Esophagus muscularis mucosa (tissue), 4 donors: ENCODE data around the gene MYRIP. TPM values are rescaled to one million over a fixed set of nuclear protein-coding genes. Genes with fewer than 3 reads are reported as not detected.

Experiments used
- DNase-seq: peaks from one replicate; pipeline ENCODE4 v3.0.0-alpha.2; 2017; ENCODE audit errors: extremely low spot score
- H3K27ac ChIP-seq, 4 donors: fragments of 200-600 bp; sonication (generic); replicated peaks in 1 of 4; 1 replicate in 3 of 4; 2 replicates in 1 of 4; pipeline ENCODE4 v1.5.1; 2016 to 2019; ENCODE audit warnings: mild to moderate bottlenecking in 1 of 4
- H3K27me3 ChIP-seq, 4 donors: fragments of 200-600 bp; sonication (generic); one replicate each; pipeline versions ENCODE4 v1.5.1 to v1.6.0; 2016 to 2019
- H3K36me3 ChIP-seq, 4 donors: fragments of 200-600 bp; sonication (generic); one replicate each; pipeline ENCODE4 v1.5.1; 2016 to 2019
- H3K4me1 ChIP-seq, 4 donors: fragments of 200-600 bp; sonication (generic); one replicate each; pipeline ENCODE4 v1.5.1; 2016 to 2019
- H3K4me3 ChIP-seq, 4 donors: fragments of 200-600 bp; sonication (generic); 1 replicate in 2 of 4; 2 replicates in 2 of 4; pipeline ENCODE4 v1.5.1; 2016 to 2019; ENCODE audit warnings: mild to moderate bottlenecking in 4 of 4, moderate library complexity in 1 of 4
- H3K9me3 ChIP-seq, 4 donors: fragments of 200-600 bp; sonication (generic); 1 replicate in 3 of 4; 2 replicates in 1 of 4; pipeline ENCODE4 v1.5.1; 2016 to 2019
- EP300 ChIP-seq: sonication (generic); formaldehyde crosslinking; IDR thresholded peaks from one replicate; pipeline ENCODE4 v1.6.1; 2017; ENCODE audit warnings: antibody characterized with exemption
- POLR2A ChIP-seq: fragments of 450-650 bp; IDR thresholded peaks from one replicate; pipeline ENCODE4 v1.6.1; 2017; ENCODE audit warnings: antibody characterized with exemption, moderate library complexity, mild to moderate bottlenecking, low read depth
- POLR2AphosphoS5 ChIP-seq, 2 donors: sonication (generic); formaldehyde crosslinking; IDR thresholded peaks; one replicate each; pipeline ENCODE4 v1.6.1; 2017; ENCODE audit warnings: antibody characterized with exemption in 2 of 2
- WGBS: methylation state at CpG from one replicate; pipeline ENCODE4 v1.1.5; 2018; 5-methylcytosine and 5-hydroxymethylcytosine counted together
- intact Hi-C: fragments of 100-400 bp; cut with DNase I; formaldehyde crosslinking; loops from one replicate; pipeline ENCODE4 v1.15.1; 2023
- total RNA-seq, 4 donors: library from RNA; depleted of rRNA; stranded (reverse); fragments of >200 nt; gene quantifications; one replicate each; pipeline versions ENCODE4 v1.1.0 to v1.2.1, GENCODE V29; 2016
- TF ChIP-seq, protein P1 (sequence below), 3 experiments: fragments of 200-600 bp in 2 of 3; fragments of 450-650 bp in 1 of 3; sonication (generic) in 2 of 3; IDR thresholded peaks; one replicate each; pipeline ENCODE4 v1.5.1; 2017 to 2019; ENCODE audit warnings: antibody characterized with exemption in 3 of 3, mild to moderate bottlenecking in 2 of 3, moderate library complexity in 1 of 3

MYRIP gene
- total RNA-seq, 4 donors from 2014 or later: 3.3 to 7.2 (median 5.8) TPM

DNA sequence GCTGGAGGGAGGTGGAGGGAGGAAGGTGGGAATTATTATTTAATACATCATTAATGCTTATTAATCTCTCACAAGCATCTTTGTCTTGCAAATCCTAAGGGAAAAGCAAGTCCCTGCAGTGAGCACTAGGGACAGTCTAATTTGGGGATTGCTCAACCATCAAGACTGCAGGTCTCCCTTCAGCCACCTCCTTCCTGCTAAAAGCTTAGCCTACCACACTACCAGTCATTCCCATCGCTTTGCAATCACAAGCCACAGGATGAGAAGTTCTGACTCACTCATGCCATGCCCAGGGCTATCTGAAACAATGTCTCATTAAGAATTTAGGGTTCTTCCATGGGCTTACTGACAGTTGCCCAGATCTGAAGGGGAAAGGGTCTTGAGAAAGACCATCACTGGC lies 449.1 kb downstream of the MYRIP start:
- Histone ChIP-seq H3K4me3 (no peak overlapping the region), H3K36me3 (no peaks in the 10 kb centered on the region), H3K9me3 (no peaks in the 10 kb centered on the region), H3K27ac (no peak overlapping the region), H3K27me3 (no peaks in the 10 kb centered on the region), H3K4me1 (no peaks in the 10 kb centered on the region)
- 92% methylated on average over 1 of the region's 1 CpG for WGBS
- no peak for DNase-seq
- TF ChIP-seq POLR2A (no peak), POLR2AphosphoS5 (IDR thresholded peaks at IDR 0.05) (no peak), EP300 (no peak)
- TF ChIP-seq, protein P1, sequence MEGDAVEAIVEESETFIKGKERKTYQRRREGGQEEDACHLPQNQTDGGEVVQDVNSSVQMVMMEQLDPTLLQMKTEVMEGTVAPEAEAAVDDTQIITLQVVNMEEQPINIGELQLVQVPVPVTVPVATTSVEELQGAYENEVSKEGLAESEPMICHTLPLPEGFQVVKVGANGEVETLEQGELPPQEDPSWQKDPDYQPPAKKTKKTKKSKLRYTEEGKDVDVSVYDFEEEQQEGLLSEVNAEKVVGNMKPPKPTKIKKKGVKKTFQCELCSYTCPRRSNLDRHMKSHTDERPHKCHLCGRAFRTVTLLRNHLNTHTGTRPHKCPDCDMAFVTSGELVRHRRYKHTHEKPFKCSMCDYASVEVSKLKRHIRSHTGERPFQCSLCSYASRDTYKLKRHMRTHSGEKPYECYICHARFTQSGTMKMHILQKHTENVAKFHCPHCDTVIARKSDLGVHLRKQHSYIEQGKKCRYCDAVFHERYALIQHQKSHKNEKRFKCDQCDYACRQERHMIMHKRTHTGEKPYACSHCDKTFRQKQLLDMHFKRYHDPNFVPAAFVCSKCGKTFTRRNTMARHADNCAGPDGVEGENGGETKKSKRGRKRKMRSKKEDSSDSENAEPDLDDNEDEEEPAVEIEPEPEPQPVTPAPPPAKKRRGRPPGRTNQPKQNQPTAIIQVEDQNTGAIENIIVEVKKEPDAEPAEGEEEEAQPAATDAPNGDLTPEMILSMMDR (IDR thresholded peaks at IDR 0.05): no peak
- intact Hi-C loops: no loop called here

DNA sequence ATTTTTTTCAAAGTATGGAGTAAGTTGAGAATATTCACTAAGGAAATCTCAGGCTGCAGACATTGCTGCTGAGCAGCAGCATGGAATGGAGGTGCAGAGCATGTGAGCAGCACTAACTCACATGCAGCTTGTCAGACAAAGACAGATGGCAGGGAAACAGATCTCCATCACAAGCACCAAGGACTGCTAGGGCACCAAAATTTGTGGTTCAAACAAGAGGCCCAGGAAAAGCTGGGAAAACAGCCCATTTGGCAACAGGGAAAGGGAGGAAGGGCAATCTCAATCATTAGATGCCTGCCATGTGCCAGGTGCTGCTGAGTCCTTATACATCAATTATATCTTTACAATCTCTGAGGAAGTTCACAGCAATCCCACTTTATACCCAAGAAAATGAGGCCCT lies 452.9 kb downstream of the MYRIP start:
- intact Hi-C loops: no loop called here
- Histone ChIP-seq H3K4me3 (no peak overlapping the region), H3K36me3 (no peaks in the 10 kb centered on the region), H3K9me3 (no peaks in the 10 kb centered on the region), H3K4me1 (no peaks in the 10 kb centered on the region), H3K27ac (no peak overlapping the region), H3K27me3 (no peaks in the 10 kb centered on the region)
- TF ChIP-seq EP300: no peak
- TF ChIP-seq, protein P1 (IDR thresholded peaks at IDR 0.05): no peak
- no peak for TF ChIP-seq POLR2A
- TF ChIP-seq POLR2AphosphoS5 (IDR thresholded peaks at IDR 0.05): no peak
- DNase-seq: no peak

DNA sequence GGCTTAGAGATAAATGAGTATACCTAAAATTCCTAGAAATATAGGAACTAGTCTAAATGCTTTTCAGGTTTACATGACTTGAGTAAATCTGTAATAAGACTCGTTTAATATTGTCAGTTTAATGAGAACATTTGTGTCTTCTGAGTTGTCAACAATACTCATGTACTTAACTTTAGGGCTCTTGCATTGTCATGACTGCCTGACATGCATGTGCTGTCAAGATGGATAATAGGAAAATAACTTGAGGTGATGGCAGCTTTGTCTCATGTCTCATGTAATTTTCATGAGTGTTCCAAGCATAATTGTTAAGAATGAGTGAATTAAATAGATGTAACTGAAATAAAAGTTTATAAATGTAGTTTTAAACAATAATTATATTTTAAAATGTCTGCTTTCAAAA lies 455.0 kb downstream of the MYRIP start:
- no peaks in the 10 kb centered on the region for H3K9me3 ChIP-seq
- H3K4me3 ChIP-seq: no peak overlapping the region
- intact Hi-C loops: no loop called here
- no peaks in the 10 kb centered on the region for H3K27me3 ChIP-seq
- WGBS: 74% methylated on average over 1 of the region's 1 CpG
- no peak for DNase-seq
- no peaks in the 10 kb centered on the region for H3K36me3 ChIP-seq
- peaks cover 0 to 6% (median 0%) of the 10 kb centered on the region in 4 donors for H3K4me1 ChIP-seq
- H3K27ac ChIP-seq: no peak overlapping the region
- TF ChIP-seq POLR2A (no peak), POLR2AphosphoS5 (IDR thresholded peaks at IDR 0.05) (no peak), EP300 (no peak)
- TF ChIP-seq, protein P1 (IDR thresholded peaks at IDR 0.05): no peak

DNA sequence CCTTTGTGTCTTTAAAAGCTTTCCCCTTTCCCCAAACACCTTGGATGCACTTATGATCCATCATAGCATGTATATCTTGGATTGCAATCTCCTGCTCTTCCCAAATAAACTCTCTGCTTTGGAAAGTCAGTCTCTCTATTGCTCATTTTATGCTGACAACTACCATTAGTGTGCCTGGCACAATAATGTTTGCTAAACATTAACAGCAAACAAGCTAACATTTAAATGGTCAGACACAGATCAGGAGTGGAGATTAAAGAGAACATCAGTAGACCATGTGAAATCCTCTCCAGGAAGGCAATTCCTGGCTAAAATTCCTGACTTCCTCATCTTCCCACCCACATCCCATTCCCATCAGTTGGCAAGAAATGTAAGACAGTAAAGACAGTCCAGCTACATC lies 455.8 kb downstream of the MYRIP start:
- Histone ChIP-seq H3K27me3 (no peaks in the 10 kb centered on the region), H3K36me3 (no peaks in the 10 kb centered on the region), H3K4me1 (peaks cover 0 to 6% (median 0%) of the 10 kb centered on the region in 4 donors), H3K9me3 (no peaks in the 10 kb centered on the region), H3K4me3 (no peak overlapping the region), H3K27ac (no peak overlapping the region)
- intact Hi-C loops: no loop called here
- no peak for DNase-seq
- TF ChIP-seq POLR2A (no peak), EP300 (no peak), POLR2AphosphoS5 (IDR thresholded peaks at IDR 0.05) (no peak)
- TF ChIP-seq, protein P1 (IDR thresholded peaks at IDR 0.05): no peak

DNA sequence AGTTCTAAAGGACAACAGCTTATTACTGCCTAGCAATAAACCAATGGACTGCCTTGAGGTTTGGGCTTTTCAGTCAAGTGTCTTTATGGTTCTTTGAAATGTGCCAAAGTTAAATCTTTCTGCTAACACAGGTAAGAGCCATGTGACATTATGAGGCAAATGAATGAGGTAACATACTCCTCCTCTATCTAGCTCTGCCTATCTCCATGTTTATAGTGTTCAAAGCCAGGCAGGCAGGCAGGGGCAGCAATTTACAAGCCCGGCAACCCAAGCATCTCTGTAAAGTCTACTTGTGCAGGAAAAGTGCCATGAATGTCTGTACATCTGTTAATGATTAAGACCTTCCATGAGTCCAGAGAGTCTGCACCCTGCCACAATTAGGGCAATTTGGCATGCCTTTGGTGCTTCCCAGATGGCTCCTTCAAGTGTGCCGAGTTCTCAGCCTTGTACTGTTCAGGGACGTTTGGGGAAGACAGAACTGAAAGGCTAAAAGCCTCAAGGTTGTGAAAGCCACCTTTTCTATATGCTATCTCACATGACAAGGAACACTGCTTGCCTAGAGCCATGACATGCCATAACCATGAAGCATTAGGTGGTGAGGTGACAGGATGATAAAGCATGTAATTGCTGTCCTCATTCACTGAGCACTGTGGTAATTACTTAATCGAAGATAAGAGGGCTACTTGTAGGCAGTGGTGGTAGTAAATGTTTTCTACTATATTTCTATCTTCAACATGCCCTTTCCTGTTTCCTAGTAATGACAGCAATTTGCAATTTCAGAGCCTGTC lies 458.7 kb downstream of the MYRIP start:
- no peaks in the 10 kb centered on the region for H3K9me3 ChIP-seq
- H3K4me1 ChIP-seq: peaks cover 0 to 6% (median 0%) of the 10 kb centered on the region in 4 donors
- intact Hi-C loops: no loop called here
- WGBS: 69% methylated on average over 4 of the region's 4 CpGs
- TF ChIP-seq POLR2A (no peak), POLR2AphosphoS5 (IDR thresholded peaks at IDR 0.05) (no peak), EP300 (no peak)
- TF ChIP-seq, protein P1 (IDR thresholded peaks at IDR 0.05): no peak
- H3K4me3 ChIP-seq: no peak overlapping the region
- no peak for DNase-seq
- H3K36me3 ChIP-seq: no peaks in the 10 kb centered on the region
- H3K27me3 ChIP-seq: no peaks in the 10 kb centered on the region
- no peak overlapping the region for H3K27ac ChIP-seq
